DND-41 (cell line): Measurements from ENCODE around the gene SEMA3A.
"Not testable (repeated sequence)": the region's sequence is repeated elsewhere in the genome, so short reads cannot be mapped to it uniquely, and the experiment has no call there.

Experiments used
- ATAC-seq: fragments of 200-7000 bp; cut with Tn5 transposase; 3 replicates; pipeline ENCODE4 v1.9.1; 2021; ENCODE audit warnings: low read depth; ENCODE audit not compliant: insufficient read depth
- DNase-seq: peaks from one replicate; pipeline ENCODE4 v3.0.0-alpha.2; 2020
- H2AFZ ChIP-seq: 2 replicates; pipeline ENCODE4 v1.6.0; 2012; ENCODE audit warnings: low read depth, low read length
- H3K27ac ChIP-seq: 2 replicates; pipeline ENCODE4 v1.5.1; 2012; ENCODE audit warnings: low read length, inconsistent platforms
- H3K27me3 ChIP-seq: fragments of 200-600 bp; sonication (generic); 2 replicates; pipeline ENCODE4 v1.6.0; 2012; ENCODE audit warnings: low read length, mild to moderate bottlenecking, inconsistent platforms; ENCODE audit not compliant: insufficient read depth, poor library complexity
- H3K36me3 ChIP-seq: 2 replicates; pipeline ENCODE4 v1.5.1; 2012; ENCODE audit warnings: low read length, inconsistent platforms; ENCODE audit not compliant: insufficient read depth
- H3K4me1 ChIP-seq: 2 replicates; pipeline ENCODE4 v1.5.1; 2012; ENCODE audit warnings: mild to moderate bottlenecking, low read length; ENCODE audit not compliant: insufficient read depth
- H3K4me2 ChIP-seq: 2 replicates; pipeline ENCODE4 v1.6.0; 2012; ENCODE audit warnings: mild to moderate bottlenecking, moderate library complexity, low read length, inconsistent platforms; ENCODE audit not compliant: insufficient read depth
- H3K4me3 ChIP-seq, 2 experiments: fragments of 200-600 bp in 1 of 2; shearing (Covaris generic) in 1 of 2; 2 replicates each; pipeline ENCODE4 v1.5.1; 2012 to 2016; ENCODE audit warnings: inconsistent platforms in 2 of 2, low read length in 2 of 2, mild to moderate bottlenecking in 2 of 2, low read depth in 1 of 2, moderate library complexity in 1 of 2
- H3K79me2 ChIP-seq: 2 replicates; pipeline ENCODE4 v1.6.0; 2012; ENCODE audit warnings: low read length, inconsistent platforms; ENCODE audit not compliant: insufficient read depth
- H3K9ac ChIP-seq: 2 replicates; pipeline ENCODE4 v1.6.0; 2012; ENCODE audit warnings: low read depth, mild to moderate bottlenecking, inconsistent platforms, low read length, moderate library complexity
- H3K9me3 ChIP-seq: 2 replicates; pipeline ENCODE4 v1.5.1; 2012; ENCODE audit warnings: low read length, moderate library complexity, mild to moderate bottlenecking, inconsistent platforms; ENCODE audit not compliant: insufficient read depth, severe bottlenecking
- H4K20me1 ChIP-seq: 2 replicates; pipeline ENCODE4 v1.6.0; 2012; ENCODE audit warnings: low read length; ENCODE audit not compliant: insufficient read depth
- EZH2 ChIP-seq: IDR thresholded peaks from 3 replicates; pipeline ENCODE4 v1.6.1; 2012; ENCODE audit warnings: borderline replicate concordance, low read depth, mild to moderate bottlenecking, moderate library complexity, low read length, inconsistent platforms; ENCODE audit not compliant: severe bottlenecking
- TF ChIP-seq, protein P1 (sequence below): IDR thresholded peaks from 2 replicates; pipeline ENCODE4 v1.5.1; 2012; ENCODE audit warnings: borderline replicate concordance, low read length, moderate library complexity, mild to moderate bottlenecking; ENCODE audit not compliant: poor library complexity, severe bottlenecking; ENCODE audit errors: extremely low read depth

Gene SEMA3A

GRCh38 chr7:84069033-84069432 is 125.6 kb downstream of the SEMA3A start:
- no peak overlapping the region for H3K4me2 ChIP-seq
- no peak overlapping the region for H2AFZ ChIP-seq
- H4K20me1 ChIP-seq: no peaks in the 10 kb centered on the region
- no peaks in the 10 kb centered on the region for H3K27me3 ChIP-seq
- DNase-seq (no peak), ATAC-seq (no peak)
- H3K36me3 ChIP-seq: no peaks in the 10 kb centered on the region
- no peak overlapping the region for H3K27ac ChIP-seq
- H3K4me1 ChIP-seq: peaks cover 7% of the 10 kb centered on the region; the same call in 1 of the 2 replicates
- TF ChIP-seq, protein P1, sequence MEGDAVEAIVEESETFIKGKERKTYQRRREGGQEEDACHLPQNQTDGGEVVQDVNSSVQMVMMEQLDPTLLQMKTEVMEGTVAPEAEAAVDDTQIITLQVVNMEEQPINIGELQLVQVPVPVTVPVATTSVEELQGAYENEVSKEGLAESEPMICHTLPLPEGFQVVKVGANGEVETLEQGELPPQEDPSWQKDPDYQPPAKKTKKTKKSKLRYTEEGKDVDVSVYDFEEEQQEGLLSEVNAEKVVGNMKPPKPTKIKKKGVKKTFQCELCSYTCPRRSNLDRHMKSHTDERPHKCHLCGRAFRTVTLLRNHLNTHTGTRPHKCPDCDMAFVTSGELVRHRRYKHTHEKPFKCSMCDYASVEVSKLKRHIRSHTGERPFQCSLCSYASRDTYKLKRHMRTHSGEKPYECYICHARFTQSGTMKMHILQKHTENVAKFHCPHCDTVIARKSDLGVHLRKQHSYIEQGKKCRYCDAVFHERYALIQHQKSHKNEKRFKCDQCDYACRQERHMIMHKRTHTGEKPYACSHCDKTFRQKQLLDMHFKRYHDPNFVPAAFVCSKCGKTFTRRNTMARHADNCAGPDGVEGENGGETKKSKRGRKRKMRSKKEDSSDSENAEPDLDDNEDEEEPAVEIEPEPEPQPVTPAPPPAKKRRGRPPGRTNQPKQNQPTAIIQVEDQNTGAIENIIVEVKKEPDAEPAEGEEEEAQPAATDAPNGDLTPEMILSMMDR: no peak
- TF ChIP-seq EZH2: no peak
- H3K9me3 ChIP-seq: no peaks in the 10 kb centered on the region
- no peak overlapping the region for H3K4me3 ChIP-seq
- no peak overlapping the region for H3K9ac ChIP-seq
- no peaks in the 10 kb centered on the region for H3K79me2 ChIP-seq

- H3K4me3 ChIP-seq, H3K27ac ChIP-seq, H3K4me1 ChIP-seq, H4K20me1 ChIP-seq, ATAC-seq, H3K27me3 ChIP-seq, H3K9ac ChIP-seq, H2AFZ ChIP-seq, H3K4me2 ChIP-seq, H3K79me2 ChIP-seq, H3K36me3 ChIP-seq, H3K9me3 ChIP-seq, DNase-seq: not testable (repeated sequence)
Measured at GRCh38 chr7:84062489-84062901, 132.1 kb downstream of the SEMA3A start.

- H3K4me1 ChIP-seq: no peaks in the 10 kb centered on the region
- TF ChIP-seq EZH2: no peak
- TF ChIP-seq, protein P1: no peak
- no peak overlapping the region for H3K9ac ChIP-seq
- H3K36me3 ChIP-seq: no peaks in the 10 kb centered on the region
- no peak overlapping the region for H2AFZ ChIP-seq
- H3K4me3 ChIP-seq: no peak overlapping the region
- no peak for DNase-seq
- no peak overlapping the region for H3K4me2 ChIP-seq
- H3K27me3 ChIP-seq: no peaks in the 10 kb centered on the region
- H4K20me1 ChIP-seq: no peaks in the 10 kb centered on the region
- no peak for ATAC-seq
- no peaks in the 10 kb centered on the region for H3K79me2 ChIP-seq
- H3K27ac ChIP-seq: no peak overlapping the region
- no peaks in the 10 kb centered on the region for H3K9me3 ChIP-seq
Measured at GRCh38 chr7:84060760-84061261, 133.8 kb downstream of the SEMA3A start.

- DNase-seq (no peak), ATAC-seq (no peak)
- Histone ChIP-seq H2AFZ (no peak overlapping the region), H3K27ac (no peak overlapping the region), H3K27me3 (no peaks in the 10 kb centered on the region), H3K9ac (no peak overlapping the region), H4K20me1 (no peaks in the 10 kb centered on the region), H3K4me1 (no peaks in the 10 kb centered on the region), H3K9me3 (no peaks in the 10 kb centered on the region), H3K4me2 (no peak overlapping the region), H3K79me2 (no peaks in the 10 kb centered on the region), H3K36me3 (no peaks in the 10 kb centered on the region), H3K4me3 (no peak overlapping the region)
- TF ChIP-seq EZH2: no peak
- TF ChIP-seq, protein P1: no peak
Measured at GRCh38 chr7:84060000-84060399, 134.6 kb downstream of the SEMA3A start.
